ENCODE data around the gene AXIN2.
A peak's percentile ranks its signal among the peaks of the same experiment; 100 is the strongest.

- peak; percentile 41; the same call in 1 of the 2 replicates for TF ChIP-seq EED (IDR thresholded peaks at IDR 0.05; ENCODE audit: low read depth)
- TF ChIP-seq EZH2 (IDR thresholded peaks at IDR 0.05; ENCODE audit: borderline replicate concordance, control insufficient read depth, low read depth, low read length) = no peak
- no peak for TF ChIP-seq MYC (IDR thresholded peaks at IDR 0.05; ENCODE audit: insufficient read depth, insufficient read length, insufficient replicate concordance, low read length, severe bottlenecking)
- TF ChIP-seq POLR2AphosphoS2 (IDR thresholded peaks at IDR 0.05; ENCODE audit: low read depth, low read length) = no peak
- TF ChIP-seq GABPA (IDR thresholded peaks at IDR 0.05; ENCODE audit: low read depth) = no peak
- no peak for TF ChIP-seq CTCF (IDR thresholded peaks at IDR 0.05 in 2 of 3, conservative IDR thresholded peaks at IDR 0.05 in 1 of 3; ENCODE audit: control insufficient read depth in 2 of 3, extremely low read depth in 1 of 3, insufficient read depth in 1 of 3, low read depth in 3 of 3, low read length in 3 of 3)
- no peak for TF ChIP-seq GATAD2B (conservative IDR thresholded peaks at IDR 0.05; ENCODE audit: low read depth)
- TF ChIP-seq ZNF207 (IDR thresholded peaks at IDR 0.05; ENCODE audit: borderline replicate concordance) = no peak
- TF ChIP-seq BMI1 (IDR thresholded peaks at IDR 0.05; ENCODE audit: borderline replicate concordance) = no peak
Observed at GRCh38 chr17:65514082-65514481, 47.4 kb downstream of the AXIN2 start.
